ENCODE data around the gene CNN3. TPM values are rescaled to one million over a fixed set of nuclear protein-coding genes. Genes with fewer than 3 reads are reported as not detected.

CNN3 gene
- 100 to 1,000 TPM in 7 of 8 experiments, 10 to 100 TPM in 1; 48.0 to 479 (median 171) TPM for total RNA-seq

GRCh38 chr1:94926915-94927404 lies at the start of gene CNN3:
TSS of gene CNN3 (minus strand) at chr1:94927110. CDS start at chr1:94926894, 216 bp downstream.
- Histone ChIP-seq H3K4me3 (peak within 1 kb of the TSS; percentile 68 to 97 (median 82)), H3K27ac (peak within 1 kb of the TSS; percentile 82 to 84), H3K4me1 (replicated peaks in 1 of 2) (peaks cover 31 to 38% of the 10 kb centered on the region in 2 donors)
- in situ Hi-C loops (cut with MboI; ENCODE audit: low pct_unique_long_range_greater_than_20kb in 2 of 9, low sequenced_read_pairs in 9 of 9, unreplicated experiment in 9 of 9) = loop anchor here in 1 of 9 experiments (25.0 kb wide), 1 partner anchor 110 kb away; no protein-coding TSS in a partner anchor
- 0 to 10% methylated on average over 2 of the region's 57 CpGs; no CpG with 5 or more reads in 8 of the 10 experiments for WGBS, 10 experiments
- ATAC-seq (replicated peaks in 6 of 8) = peak; percentile 79 to 90 (median 88)

GRCh38 chr1:94974824-94975223 lies 47.9 kb upstream of the CNN3 start:
- ATAC-seq (replicated peaks in 6 of 8) = peak in 2 of 8 experiments; percentile 96 to 98
- 0 to 84% (median 23%) methylated on average over 1 of the region's 1 CpG; no CpG with 5 or more reads in 4 of the 10 experiments for WGBS, 10 experiments
- H3K4me3 ChIP-seq = no peak overlapping the region
- in situ Hi-C loops (cut with MboI; ENCODE audit: low pct_unique_long_range_greater_than_20kb in 2 of 9, low sequenced_read_pairs in 9 of 9, unreplicated experiment in 9 of 9) = no loop called here
- peaks cover 0 to 4% of the 10 kb centered on the region in 2 donors for H3K4me1 ChIP-seq (replicated peaks in 1 of 2)
- H3K27ac ChIP-seq = no peak overlapping the region

GRCh38 chr1:94974241-94974640 lies 47.3 kb upstream of the CNN3 start:
- 0 to 100% (median 61%) methylated on average over 1 of the region's 1 CpG; no CpG with 5 or more reads in 2 of the 10 experiments for WGBS, 10 experiments
- H3K27ac ChIP-seq = no peak overlapping the region
- in situ Hi-C loops (cut with MboI; ENCODE audit: low pct_unique_long_range_greater_than_20kb in 2 of 9, low sequenced_read_pairs in 9 of 9, unreplicated experiment in 9 of 9) = no loop called here
- ATAC-seq (replicated peaks in 6 of 8) = peak in 2 of 8 experiments; percentile 59 to 63
- no peak overlapping the region for H3K4me3 ChIP-seq
- H3K4me1 ChIP-seq (replicated peaks in 1 of 2) = peaks cover 0 to 4% of the 10 kb centered on the region in 2 donors

- H3K4me1 ChIP-seq (replicated peaks in 1 of 2) = peaks cover 0 to 4% of the 10 kb centered on the region in 2 donors
- in situ Hi-C loops (cut with MboI; ENCODE audit: low pct_unique_long_range_greater_than_20kb in 2 of 9, low sequenced_read_pairs in 9 of 9, unreplicated experiment in 9 of 9) = no loop called here
- WGBS, 10 experiments = 64 to 97% (median 91%) methylated on average over 3 to 8 of the region's 8 CpGs; no CpG with 5 or more reads in 1 of the 10 experiments
- ATAC-seq (replicated peaks in 6 of 8) = no peak
- no peak overlapping the region for H3K4me3 ChIP-seq
- no peak overlapping the region for H3K27ac ChIP-seq
Observed at GRCh38 chr1:94973309-94973922, 46.5 kb upstream of the CNN3 start.

GRCh38 chr1:94971491-94971924 lies 44.6 kb upstream of the CNN3 start:
- H3K4me1 ChIP-seq (replicated peaks in 1 of 2) = peaks cover 0 to 13% of the 10 kb centered on the region in 2 donors
- 13 to 100% (median 84%) methylated on average over 2 to 6 of the region's 6 CpGs for WGBS, 10 experiments
- no peak overlapping the region for H3K27ac ChIP-seq
- in situ Hi-C loops (cut with MboI; ENCODE audit: low pct_unique_long_range_greater_than_20kb in 2 of 9, low sequenced_read_pairs in 9 of 9, unreplicated experiment in 9 of 9) = no loop called here
- ATAC-seq (replicated peaks in 6 of 8) = no peak
- no peak overlapping the region for H3K4me3 ChIP-seq

- Histone ChIP-seq H3K4me3 (no peak overlapping the region), H3K27ac (no peak overlapping the region), H3K4me1 (replicated peaks in 1 of 2) (peaks cover 0 to 13% of the 10 kb centered on the region in 2 donors)
- in situ Hi-C loops (cut with MboI; ENCODE audit: low pct_unique_long_range_greater_than_20kb in 2 of 9, low sequenced_read_pairs in 9 of 9, unreplicated experiment in 9 of 9) = no loop called here
- WGBS, 10 experiments = 37 to 83% (median 43%) methylated on average over 2 of the region's 2 CpGs; no CpG with 5 or more reads in 2 of the 10 experiments
- peak in 2 of 8 experiments; percentile 25 to 74 for ATAC-seq (replicated peaks in 6 of 8)
Observed at GRCh38 chr1:94970783-94971182, 43.9 kb upstream of the CNN3 start.

- H3K4me1 ChIP-seq (replicated peaks in 1 of 2) = peaks cover 0 to 13% of the 10 kb centered on the region in 2 donors
- 83 to 100% (median 97%) methylated on average over 1 to 6 of the region's 6 CpGs; no CpG with 5 or more reads in 1 of the 10 experiments for WGBS, 10 experiments
- in situ Hi-C loops (cut with MboI; ENCODE audit: low pct_unique_long_range_greater_than_20kb in 2 of 9, low sequenced_read_pairs in 9 of 9, unreplicated experiment in 9 of 9) = no loop called here
- no peak overlapping the region for H3K4me3 ChIP-seq
- no peak for ATAC-seq (replicated peaks in 6 of 8)
- H3K27ac ChIP-seq = no peak overlapping the region
Observed at GRCh38 chr1:94969137-94969536, 42.2 kb upstream of the CNN3 start.

- 38 to 100% (median 83%) methylated on average over 1 of the region's 1 CpG for WGBS, 10 experiments
- in situ Hi-C loops (cut with MboI; ENCODE audit: low pct_unique_long_range_greater_than_20kb in 2 of 9, low sequenced_read_pairs in 9 of 9, unreplicated experiment in 9 of 9) = no loop called here
- ATAC-seq (replicated peaks in 6 of 8) = no peak
- Histone ChIP-seq H3K27ac (no peak overlapping the region), H3K4me1 (replicated peaks in 1 of 2) (peaks cover 0 to 13% of the 10 kb centered on the region in 2 donors), H3K4me3 (no peak overlapping the region)
Observed at GRCh38 chr1:94966033-94966432, 39.1 kb upstream of the CNN3 start.

- H3K4me3 ChIP-seq = no peak overlapping the region
- H3K27ac ChIP-seq = no peak overlapping the region
- in situ Hi-C loops (cut with MboI; ENCODE audit: low pct_unique_long_range_greater_than_20kb in 2 of 9, low sequenced_read_pairs in 9 of 9, unreplicated experiment in 9 of 9) = no loop called here
- 25 to 90% (median 56%) methylated on average over 2 to 8 of the region's 8 CpGs; no CpG with 5 or more reads in 2 of the 10 experiments for WGBS, 10 experiments
- no peak for ATAC-seq (replicated peaks in 6 of 8)
- H3K4me1 ChIP-seq (replicated peaks in 1 of 2) = peaks cover 0 to 8% of the 10 kb centered on the region in 2 donors
Observed at GRCh38 chr1:94963864-94964263, 37.0 kb upstream of the CNN3 start.

- peak in 3 of 8 experiments; percentile 36 to 55 (median 51) for ATAC-seq (replicated peaks in 6 of 8)
- Histone ChIP-seq H3K27ac (no peak overlapping the region), H3K4me1 (replicated peaks in 1 of 2) (peaks cover 0 to 4% of the 10 kb centered on the region in 2 donors), H3K4me3 (no peak overlapping the region)
- in situ Hi-C loops (cut with MboI; ENCODE audit: low pct_unique_long_range_greater_than_20kb in 2 of 9, low sequenced_read_pairs in 9 of 9, unreplicated experiment in 9 of 9) = no loop called here
- 5 to 89% (median 73%) methylated on average over 5 to 10 of the region's 10 CpGs; no CpG with 5 or more reads in 1 of the 10 experiments for WGBS, 10 experiments
Observed at GRCh38 chr1:94962409-94963265, 35.7 kb upstream of the CNN3 start.

- Histone ChIP-seq H3K27ac (no peak overlapping the region), H3K4me1 (replicated peaks in 1 of 2) (no peaks in the 10 kb centered on the region), H3K4me3 (no peak overlapping the region)
- in situ Hi-C loops (cut with MboI; ENCODE audit: low pct_unique_long_range_greater_than_20kb in 2 of 9, low sequenced_read_pairs in 9 of 9, unreplicated experiment in 9 of 9) = no loop called here
- 70 to 100% (median 95%) methylated on average over 2 to 3 of the region's 3 CpGs for WGBS, 10 experiments
- ATAC-seq (replicated peaks in 6 of 8) = no peak
Observed at GRCh38 chr1:94961988-94962387, 35.1 kb upstream of the CNN3 start.

GRCh38 chr1:94961582-94961981 lies 34.7 kb upstream of the CNN3 start:
- in situ Hi-C loops (cut with MboI; ENCODE audit: low pct_unique_long_range_greater_than_20kb in 2 of 9, low sequenced_read_pairs in 9 of 9, unreplicated experiment in 9 of 9) = no loop called here
- no peak for ATAC-seq (replicated peaks in 6 of 8)
- Histone ChIP-seq H3K4me3 (no peak overlapping the region), H3K27ac (no peak overlapping the region), H3K4me1 (replicated peaks in 1 of 2) (no peaks in the 10 kb centered on the region)
- WGBS, 10 experiments = 82 to 100% (median 92%) methylated on average over 1 to 7 of the region's 7 CpGs; no CpG with 5 or more reads in 1 of the 10 experiments

GRCh38 chr1:94958081-94958480 lies 31.2 kb upstream of the CNN3 start:
- 100% methylated on average over 1 of the region's 1 CpG; no CpG with 5 or more reads in 6 of the 10 experiments for WGBS, 10 experiments
- Histone ChIP-seq H3K4me3 (no peak overlapping the region), H3K4me1 (replicated peaks in 1 of 2) (peaks cover 4 to 7% of the 10 kb centered on the region in 2 donors), H3K27ac (no peak overlapping the region)
- in situ Hi-C loops (cut with MboI; ENCODE audit: low pct_unique_long_range_greater_than_20kb in 2 of 9, low sequenced_read_pairs in 9 of 9, unreplicated experiment in 9 of 9) = no loop called here
- no peak for ATAC-seq (replicated peaks in 6 of 8)
